Endodermal cell (in vitro differentiated cells): Measurements from ENCODE around the gene RASSF4. TPM values are rescaled to one million over a fixed set of nuclear protein-coding genes. Genes with fewer than 3 reads are reported as not detected.

ENCODE experiments used
- DNase-seq: peaks from one replicate; pipeline ENCODE4 v3.0.0-alpha.2; 2017
- H3K27ac ChIP-seq: 2 replicates; pipeline ENCODE4 v1.5.1; 2013; ENCODE audit warnings: mild to moderate bottlenecking, low read depth, low read length, moderate library complexity
- H3K27me3 ChIP-seq: 2 replicates; pipeline ENCODE4 v1.6.1; 2013; ENCODE audit warnings: mild to moderate bottlenecking, low read length, moderate library complexity; ENCODE audit not compliant: insufficient read depth, control insufficient read depth, poor library complexity, severe bottlenecking
- H3K36me3 ChIP-seq: 2 replicates; pipeline ENCODE4 v1.7.0; 2013; ENCODE audit warnings: mild to moderate bottlenecking, low read length, moderate library complexity; ENCODE audit not compliant: control insufficient read depth, insufficient read depth
- H3K4me1 ChIP-seq: one replicate; pipeline ENCODE4 v1.7.0; 2013; ENCODE audit warnings: low read length; ENCODE audit not compliant: control insufficient read depth, insufficient read depth
- H3K4me3 ChIP-seq: 2 replicates; pipeline ENCODE4 v1.5.1; 2013; ENCODE audit warnings: mild to moderate bottlenecking, low read length, moderate library complexity
- H3K9ac ChIP-seq: 2 replicates; pipeline ENCODE4 v1.6.1; 2013; ENCODE audit warnings: mild to moderate bottlenecking, low read length, moderate library complexity; ENCODE audit not compliant: poor library complexity, severe bottlenecking; ENCODE audit errors: extremely low read depth
- H3K9me3 ChIP-seq: 2 replicates; pipeline ENCODE4 v1.6.1; 2013; ENCODE audit warnings: mild to moderate bottlenecking, low read length, moderate library complexity; ENCODE audit not compliant: control insufficient read depth
- H3K27ac Mint-ChIP-seq: 2 replicates; pipeline ENCODE4 v1.8.0; 2020; ENCODE audit warnings: mixed read lengths
- H3K27me3 Mint-ChIP-seq: 2 replicates; pipeline ENCODE4 v1.8.0; 2021; ENCODE audit warnings: mild to moderate bottlenecking, mixed read lengths; ENCODE audit not compliant: insufficient read depth
- H3K36me3 Mint-ChIP-seq: 2 replicates; pipeline ENCODE4 v1.8.0; 2020; ENCODE audit warnings: low read depth, mixed read lengths
- H3K4me1 Mint-ChIP-seq: 2 replicates; pipeline ENCODE4 v1.8.0; 2020; ENCODE audit warnings: mixed read lengths
- H3K4me3 Mint-ChIP-seq: 2 replicates; pipeline ENCODE4 v1.8.0; 2020; ENCODE audit warnings: mild to moderate bottlenecking, moderate library complexity, mixed read lengths
- H3K9me3 Mint-ChIP-seq: 2 replicates; pipeline ENCODE4 v1.8.0; 2020; ENCODE audit warnings: mild to moderate bottlenecking, mixed read lengths
- CTCF ChIP-seq: fragments of 200-600 bp; sonication (generic); conservative IDR thresholded peaks from 2 replicates; pipeline ENCODE4 v1.5.0; 2021; ENCODE audit warnings: antibody characterized with exemption, mild to moderate bottlenecking
- WGBS, 2 experiments: methylation state at CpG; one replicate each; pipeline versions ENCODE4 v1.1.5 to v1.1.7; 2013; ENCODE audit warnings: missing lambda C conversion rate in 2 of 2, mixed read lengths in 1 of 2; ENCODE audit not compliant: insufficient coverage in 1 of 2, insufficient read length in 1 of 2; 5-methylcytosine and 5-hydroxymethylcytosine counted together
- total RNA-seq, 2 donors: library from RNA; stranded (reverse); fragmentation: NEBNext Ultra II Directional in 1 of 2; extraction: Animal tissue kit (Norgen Biotek cat#: 25700) in 1 of 2; gene quantifications; 2 replicates in 1 of 2; 3 replicates in 1 of 2; pipeline ENCODE4 v1.2.1, GENCODE V29; 2021

RASSF4 gene
- total RNA-seq, 2 donors from 2014 or later = 5.2 to 14.1 TPM

- Mint-ChIP-seq H3K27ac (no peak overlapping the region), H3K27me3 (peaks cover 6% of the 10 kb centered on the region), H3K4me3 (no peak overlapping the region), H3K4me1 (peaks cover 60% of the 10 kb centered on the region), H3K36me3 (no peaks in the 10 kb centered on the region), H3K9me3 (no peaks in the 10 kb centered on the region)
- DNase-seq = peak; percentile 46
- no peak overlapping the region for H3K27ac ChIP-seq
- H3K4me1 ChIP-seq = peaks cover 7% of the 10 kb centered on the region
- no peak for TF ChIP-seq CTCF
- H3K27me3 ChIP-seq = no peaks in the 10 kb centered on the region
- H3K9ac ChIP-seq = no peak overlapping the region
- no peak overlapping the region for H3K4me3 ChIP-seq
- 93 to 94% methylated on average over 7 to 10 of the region's 10 CpGs for WGBS, 2 experiments
- H3K9me3 ChIP-seq = no peaks in the 10 kb centered on the region
- H3K36me3 ChIP-seq = no peaks in the 10 kb centered on the region
Observed at GRCh38 chr10:44988957-44989585, 29.5 kb downstream of the RASSF4 start.

- 65 to 68% methylated on average over 10 to 14 of the region's 14 CpGs for WGBS, 2 experiments
- no peak for DNase-seq
Observed at GRCh38 chr10:44989597-44990301, 30.1 kb downstream of the RASSF4 start.

GRCh38 chr10:44990302-44990655 is 30.7 kb downstream of the RASSF4 start:
- DNase-seq = peak; percentile 88
- H3K27me3 Mint-ChIP-seq = peaks cover 6% of the 10 kb centered on the region
- Histone ChIP-seq H3K4me3 (no peak overlapping the region), H3K36me3 (no peaks in the 10 kb centered on the region), H3K9ac (no peak overlapping the region), H3K4me1 (peaks cover 7% of the 10 kb centered on the region), H3K27me3 (no peaks in the 10 kb centered on the region), H3K27ac (no peak overlapping the region), H3K9me3 (no peaks in the 10 kb centered on the region)
- no peaks in the 10 kb centered on the region for H3K36me3 Mint-ChIP-seq
- H3K27ac Mint-ChIP-seq = peak overlapping the region; percentile 14
- TF ChIP-seq CTCF = peak; percentile 82
- H3K4me1 Mint-ChIP-seq = peaks cover 58% of the 10 kb centered on the region
- 9 to 18% methylated on average over 7 to 8 of the region's 8 CpGs for WGBS, 2 experiments
- H3K4me3 Mint-ChIP-seq = peak overlapping the region; percentile 19
- H3K9me3 Mint-ChIP-seq = no peaks in the 10 kb centered on the region

More at GRCh38 chr10:44989597-44990301, 30.1 kb downstream of the RASSF4 start:
- peak overlapping the region; percentile 14 for H3K27ac Mint-ChIP-seq
- H3K9me3 Mint-ChIP-seq = no peaks in the 10 kb centered on the region
- Histone ChIP-seq H3K4me3 (no peak overlapping the region), H3K4me1 (peaks cover 7% of the 10 kb centered on the region), H3K27ac (no peak overlapping the region), H3K9me3 (no peaks in the 10 kb centered on the region), H3K9ac (no peak overlapping the region), H3K36me3 (no peaks in the 10 kb centered on the region), H3K27me3 (no peaks in the 10 kb centered on the region)
- peaks cover 60% of the 10 kb centered on the region for H3K4me1 Mint-ChIP-seq
- no peak for TF ChIP-seq CTCF
- no peaks in the 10 kb centered on the region for H3K36me3 Mint-ChIP-seq
- peaks cover 6% of the 10 kb centered on the region for H3K27me3 Mint-ChIP-seq
- peak overlapping the region; percentile 19 for H3K4me3 Mint-ChIP-seq
